Astrocyte (in vitro differentiated cells and primary cell): ENCODE measurements around the gene NFAM1. TPM values are rescaled to one million over a fixed set of nuclear protein-coding genes. Genes with fewer than 3 reads are reported as not detected.

Experiments used
- DNase-seq: peaks from one replicate; pipeline ENCODE4 v3.0.0-alpha.2; 2010; ENCODE audit warnings: low read depth
- FAIRE-seq: peaks from 2 replicates; lab custom pipeline; 2011; peaks lifted over from hg19 to GRCh38; lab: Jason Lieb, UNC
- H2AFZ ChIP-seq: 2 replicates; pipeline ENCODE4 v1.6.0; 2012; ENCODE audit warnings: low read depth, low read length, inconsistent platforms
- H3K27ac ChIP-seq: 2 replicates; pipeline ENCODE4 v1.5.1; 2011; ENCODE audit warnings: low read depth, low read length, inconsistent platforms
- H3K27me3 ChIP-seq: 2 replicates; pipeline ENCODE4 v1.6.0; 2011; ENCODE audit warnings: low read length, inconsistent platforms; ENCODE audit not compliant: insufficient read depth
- H3K36me3 ChIP-seq: 2 replicates; pipeline ENCODE4 v1.5.1; 2011; ENCODE audit warnings: low read length, inconsistent platforms; ENCODE audit not compliant: insufficient read depth
- H3K4me1 ChIP-seq: 2 replicates; pipeline ENCODE4 v1.5.1; 2011; ENCODE audit warnings: low read length, inconsistent platforms; ENCODE audit not compliant: insufficient read depth
- H3K4me2 ChIP-seq: 2 replicates; pipeline ENCODE4 v1.6.0; 2012; ENCODE audit warnings: low read length, inconsistent platforms
- H3K4me3 ChIP-seq: 2 replicates; pipeline ENCODE4 v1.5.1; 2011; ENCODE audit warnings: low read depth, mild to moderate bottlenecking, low read length, inconsistent platforms; ENCODE audit not compliant: insufficient read depth
- H3K79me2 ChIP-seq: 2 replicates; pipeline ENCODE4 v1.6.0; 2012; ENCODE audit warnings: mild to moderate bottlenecking, low read length, inconsistent platforms; ENCODE audit not compliant: insufficient read depth
- H3K9ac ChIP-seq: 2 replicates; pipeline ENCODE4 v1.6.0; 2012; ENCODE audit warnings: mild to moderate bottlenecking, low read length, inconsistent platforms
- H3K9me3 ChIP-seq: 2 replicates; pipeline ENCODE4 v1.5.1; 2012; ENCODE audit warnings: low read depth, mild to moderate bottlenecking, low read length, inconsistent platforms; ENCODE audit not compliant: insufficient read depth
- H4K20me1 ChIP-seq: 2 replicates; pipeline ENCODE4 v1.6.0; 2012; ENCODE audit warnings: low read length, inconsistent platforms; ENCODE audit not compliant: insufficient read depth
- H3K27ac Mint-ChIP-seq: one replicate; pipeline ENCODE4 v1.8.0; 2021; ENCODE audit warnings: mild to moderate bottlenecking, mixed read lengths; ENCODE audit not compliant: unreplicated experiment
- H3K27me3 Mint-ChIP-seq: one replicate; pipeline ENCODE4 v1.8.0; 2021; ENCODE audit warnings: low read depth, mixed read lengths; ENCODE audit not compliant: unreplicated experiment
- H3K36me3 Mint-ChIP-seq: one replicate; pipeline ENCODE4 v1.8.0; 2021; ENCODE audit warnings: low read depth, mixed read lengths; ENCODE audit not compliant: unreplicated experiment
- H3K4me1 Mint-ChIP-seq: one replicate; pipeline ENCODE4 v1.8.0; 2021; ENCODE audit warnings: low read depth, mixed read lengths; ENCODE audit not compliant: unreplicated experiment
- H3K4me3 Mint-ChIP-seq: one replicate; pipeline ENCODE4 v1.8.0; 2021; ENCODE audit warnings: mild to moderate bottlenecking, moderate library complexity, mixed read lengths; ENCODE audit not compliant: unreplicated experiment
- H3K9me3 Mint-ChIP-seq: one replicate; pipeline ENCODE4 v1.8.0; 2021; ENCODE audit warnings: mild to moderate bottlenecking, mixed read lengths; ENCODE audit not compliant: unreplicated experiment
- CTCF ChIP-seq: IDR thresholded peaks from 2 replicates; pipeline ENCODE4 v1.5.1; 2011; ENCODE audit warnings: low read depth, mild to moderate bottlenecking, inconsistent platforms, low read length, moderate library complexity; ENCODE audit not compliant: insufficient read depth
- EZH2 ChIP-seq: IDR thresholded peaks from 2 replicates; pipeline ENCODE4 v1.6.1; 2012; ENCODE audit warnings: mild to moderate bottlenecking, low read length, inconsistent platforms; ENCODE audit not compliant: insufficient read depth
- total RNA-seq: library from RNA; stranded (reverse); gene quantifications from 2 replicates; pipeline ENCODE4 v1.2.1, GENCODE V29; 2021

NFAM1 gene
- total RNA-seq, 1 donor from 2014 or later, result 0.07 TPM

GRCh38 chr22:42365111-42365865 is 66.9 kb downstream of the NFAM1 start:
- Histone ChIP-seq H3K4me1 (peaks cover 24% of the 10 kb centered on the region), H4K20me1 (peaks cover 14% of the 10 kb centered on the region), H3K27me3 (peaks cover 26% of the 10 kb centered on the region), H3K4me2 (peak overlapping the region; percentile 47), H3K27ac (no peak overlapping the region), H2AFZ (peak overlapping the region; percentile 16), H3K36me3 (no peaks in the 10 kb centered on the region), H3K4me3 (no peak overlapping the region), H3K9ac (peak overlapping the region; percentile 0), H3K79me2 (no peaks in the 10 kb centered on the region), H3K9me3 (no peaks in the 10 kb centered on the region)
- Mint-ChIP-seq H3K4me1 (peaks cover 5% of the 10 kb centered on the region), H3K27ac (no peak overlapping the region), H3K27me3 (peaks cover 56% of the 10 kb centered on the region), H3K36me3 (no peaks in the 10 kb centered on the region), H3K4me3 (no peak overlapping the region), H3K9me3 (no peaks in the 10 kb centered on the region)
- DNase-seq (no peak), FAIRE-seq (no peak)
- no peak for TF ChIP-seq CTCF
- no peak for TF ChIP-seq EZH2

GRCh38 chr22:42364604-42365110 is 67.5 kb downstream of the NFAM1 start:
- Histone ChIP-seq H3K9ac (peak overlapping the region; percentile 0), H3K4me2 (peak overlapping the region; percentile 47), H3K36me3 (no peaks in the 10 kb centered on the region), H3K27ac (no peak overlapping the region), H3K27me3 (peaks cover 26% of the 10 kb centered on the region), H4K20me1 (peaks cover 14% of the 10 kb centered on the region), H3K9me3 (no peaks in the 10 kb centered on the region), H3K4me3 (no peak overlapping the region), H3K79me2 (no peaks in the 10 kb centered on the region), H2AFZ (no peak overlapping the region), H3K4me1 (peaks cover 22% of the 10 kb centered on the region)
- Mint-ChIP-seq H3K36me3 (no peaks in the 10 kb centered on the region), H3K27me3 (peaks cover 62% of the 10 kb centered on the region), H3K4me1 (peaks cover 5% of the 10 kb centered on the region), H3K4me3 (no peak overlapping the region), H3K27ac (peak overlapping the region; percentile 26), H3K9me3 (no peaks in the 10 kb centered on the region)
- DNase-seq, result peak; percentile 28
- TF ChIP-seq EZH2 (no peak), CTCF (no peak)
- FAIRE-seq, result no peak

- FAIRE-seq (no peak), DNase-seq (no peak)
- peaks cover 14% of the 10 kb centered on the region for H4K20me1 ChIP-seq
- H2AFZ ChIP-seq, result no peak overlapping the region
- H3K4me1 ChIP-seq, result peaks cover 16% of the 10 kb centered on the region
- H3K27ac ChIP-seq, result no peak overlapping the region
- Mint-ChIP-seq H3K4me3 (no peak overlapping the region), H3K4me1 (peaks cover 5% of the 10 kb centered on the region), H3K27me3 (peaks cover 59% of the 10 kb centered on the region), H3K27ac (no peak overlapping the region), H3K9me3 (no peaks in the 10 kb centered on the region), H3K36me3 (no peaks in the 10 kb centered on the region)
- H3K79me2 ChIP-seq, result no peaks in the 10 kb centered on the region
- no peaks in the 10 kb centered on the region for H3K9me3 ChIP-seq
- H3K9ac ChIP-seq, result no peak overlapping the region
- TF ChIP-seq EZH2 (no peak), CTCF (no peak)
- no peak overlapping the region for H3K4me3 ChIP-seq
- peaks cover 26% of the 10 kb centered on the region for H3K27me3 ChIP-seq
- no peak overlapping the region for H3K4me2 ChIP-seq
- H3K36me3 ChIP-seq, result no peaks in the 10 kb centered on the region
These were observed 68.3 kb downstream of the NFAM1 start for GRCh38 chr22:42363892-42364291.
